Frontal cortex (tissue), 1 donor: ENCODE data around the gene RNF7. TPM values are rescaled to one million over a fixed set of nuclear protein-coding genes. Genes with fewer than 3 reads are reported as not detected.

Experiments
- small RNA-seq: library from RNA; depleted of rRNA; stranded (forward); fragments of <200 nt; gene quantifications from one replicate; pipeline ENCODE3, GENCODE V24; 2014
- total RNA-seq: library from RNA; depleted of rRNA; stranded (reverse); fragments of >200 nt; gene quantifications from one replicate; pipeline ENCODE4 v1.2.3, GENCODE V29; 2014

The RNF7 gene
- total RNA-seq, 1 donor from 2014 or later, result 39.9 TPM

Small RNA genes within 50 kb of the gene (small RNA-seq; reads per million reads assigned to genes)
- gene AC112771.1, result not detected

Other genes with a start within 250 kb of the RNF7 start
- gene GRK7, start 25.1 kb downstream of the RNF7 start, total RNA-seq, result under 0.01 TPM
- 43.6 TPM for gene ATP1B3, start 138.3 kb downstream of the RNF7 start, total RNA-seq